MM.1S (cell line): ENCODE data around the gene MYLK4.

Experiments
- DNase-seq: peaks from one replicate; pipeline ENCODE4 v3.0.0-alpha.2; 2015
- H2AFZ ChIP-seq: fragments of 300-600 bp; sonication (generic); 2 replicates; pipeline ENCODE4 v1.6.0; 2016; ENCODE audit warnings: antibody characterized with exemption, low read length
- H3F3A ChIP-seq: fragments of 300-600 bp; sonication (generic); 2 replicates; pipeline ENCODE4 v1.6.1; 2016; ENCODE audit warnings: mild to moderate bottlenecking, antibody characterized with exemption, low read length, moderate library complexity, mixed read lengths; ENCODE audit not compliant: insufficient read depth
- H3K27ac ChIP-seq: fragments of 300-600 bp; sonication (generic); 2 replicates; pipeline ENCODE4 v1.5.1; 2016; ENCODE audit warnings: mild to moderate bottlenecking, low read length
- H3K27me3 ChIP-seq: fragments of 300-600 bp; sonication (generic); replicated peaks from 2 replicates; pipeline ENCODE4 v1.6.0; 2016; ENCODE audit warnings: low read length; ENCODE audit not compliant: insufficient read depth
- H3K36me3 ChIP-seq: fragments of 300-600 bp; sonication (generic); replicated peaks from 2 replicates; pipeline ENCODE4 v1.6.1; 2016; ENCODE audit warnings: mild to moderate bottlenecking, low read length, mixed read lengths; ENCODE audit not compliant: insufficient read depth
- H3K4me1 ChIP-seq: fragments of 300-600 bp; sonication (generic); 2 replicates; pipeline ENCODE4 v1.6.1; 2016; ENCODE audit warnings: low read length, mixed read lengths
- H3K4me2 ChIP-seq: fragments of 300-600 bp; sonication (generic); 2 replicates; pipeline ENCODE4 v1.6.0; 2016; ENCODE audit warnings: low read depth, low read length
- H3K4me3 ChIP-seq: fragments of 300-600 bp; sonication (generic); 2 replicates; pipeline ENCODE4 v1.5.1; 2016; ENCODE audit warnings: low read length, mixed read lengths
- H3K79me2 ChIP-seq: fragments of 300-600 bp; sonication (generic); 2 replicates; pipeline ENCODE4 v1.6.1; 2016; ENCODE audit warnings: mixed run types, low read length, mixed read lengths
- H3K9ac ChIP-seq: fragments of 300-600 bp; sonication (generic); 2 replicates; pipeline ENCODE4 v1.6.1; 2016; ENCODE audit warnings: low read length, mixed read lengths
- H3K9me2 ChIP-seq: fragments of 300-600 bp; sonication (generic); replicated peaks from 2 replicates; pipeline ENCODE4 v1.6.1; 2016; ENCODE audit warnings: mild to moderate bottlenecking, low read length, mixed read lengths; ENCODE audit not compliant: insufficient read depth
- H3K9me3 ChIP-seq: fragments of 300-600 bp; sonication (generic); replicated peaks from 2 replicates; pipeline ENCODE4 v1.6.1; 2016; ENCODE audit warnings: mild to moderate bottlenecking, low read length, mixed read lengths; ENCODE audit not compliant: insufficient read depth
- H4K20me1 ChIP-seq: fragments of 300-600 bp; sonication (generic); 2 replicates; pipeline ENCODE4 v1.6.1; 2016; ENCODE audit warnings: mild to moderate bottlenecking, low read length, moderate library complexity, mixed read lengths; ENCODE audit not compliant: insufficient read depth
- EZH2 ChIP-seq: fragments of 300-600 bp; sonication (generic); optimal IDR thresholded peaks from 2 replicates; pipeline ENCODE3; 2017; ENCODE audit warnings: low read depth, mild to moderate bottlenecking, antibody characterized with exemption, low read length, mixed read lengths
- EZH2phosphoT487 ChIP-seq: fragments of 300-600 bp; sonication (generic); IDR thresholded peaks from 2 replicates; pipeline ENCODE4 v1.6.1; 2018; ENCODE audit warnings: antibody characterized with exemption, low read length
- TF ChIP-seq, protein P1 (sequence below): fragments of 300-600 bp; sonication (generic); IDR thresholded peaks from 2 replicates; pipeline ENCODE4 v1.5.1; 2016; ENCODE audit warnings: antibody characterized with exemption, low read length, mixed read lengths

The MYLK4 gene

DNA sequence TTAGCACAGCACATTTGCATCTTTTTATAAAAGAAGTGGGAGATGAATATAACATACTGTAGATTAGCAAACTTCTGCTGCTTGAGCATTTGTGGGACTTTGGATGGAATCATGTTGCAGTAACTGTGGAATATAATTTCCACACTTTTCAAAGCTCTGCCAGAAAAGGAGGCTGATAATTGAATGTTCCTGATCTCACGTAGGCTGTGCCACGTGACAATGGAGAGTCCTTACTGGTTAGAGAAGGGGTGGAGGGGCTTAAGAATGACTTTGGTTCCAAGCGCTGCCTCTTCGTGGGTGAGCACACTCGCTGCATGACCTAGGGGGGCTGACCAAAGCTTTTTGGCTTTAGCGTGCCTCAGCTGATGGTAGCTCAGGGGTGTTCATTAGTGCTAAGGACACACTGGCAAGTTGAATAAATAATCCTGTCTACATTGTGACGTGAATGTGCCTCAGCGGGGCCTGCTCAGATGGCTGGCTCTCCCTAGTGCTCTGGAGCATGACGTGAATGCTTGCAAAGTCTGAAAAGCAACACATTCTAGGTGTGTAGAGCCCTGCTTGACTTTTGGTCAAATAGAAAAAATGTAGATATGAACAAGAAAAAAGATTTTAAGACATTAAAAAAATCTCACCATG lies 29.5 kb upstream of the MYLK4 start:
- Histone ChIP-seq H2AFZ (no peak overlapping the region), H4K20me1 (no peaks in the 10 kb centered on the region), H3K79me2 (peaks cover 54% of the 10 kb centered on the region), H3K27me3 (no peaks in the 10 kb centered on the region), H3K9me2 (no peaks in the 10 kb centered on the region), H3K4me3 (no peak overlapping the region), H3K27ac (no peak overlapping the region), H3K9ac (no peak overlapping the region), H3K4me2 (no peak overlapping the region), H3K36me3 (no peaks in the 10 kb centered on the region), H3F3A (no peaks in the 10 kb centered on the region), H3K9me3 (no peaks in the 10 kb centered on the region), H3K4me1 (no peaks in the 10 kb centered on the region)
- no peak for DNase-seq
- no peak for TF ChIP-seq EZH2
- TF ChIP-seq, protein P1, sequence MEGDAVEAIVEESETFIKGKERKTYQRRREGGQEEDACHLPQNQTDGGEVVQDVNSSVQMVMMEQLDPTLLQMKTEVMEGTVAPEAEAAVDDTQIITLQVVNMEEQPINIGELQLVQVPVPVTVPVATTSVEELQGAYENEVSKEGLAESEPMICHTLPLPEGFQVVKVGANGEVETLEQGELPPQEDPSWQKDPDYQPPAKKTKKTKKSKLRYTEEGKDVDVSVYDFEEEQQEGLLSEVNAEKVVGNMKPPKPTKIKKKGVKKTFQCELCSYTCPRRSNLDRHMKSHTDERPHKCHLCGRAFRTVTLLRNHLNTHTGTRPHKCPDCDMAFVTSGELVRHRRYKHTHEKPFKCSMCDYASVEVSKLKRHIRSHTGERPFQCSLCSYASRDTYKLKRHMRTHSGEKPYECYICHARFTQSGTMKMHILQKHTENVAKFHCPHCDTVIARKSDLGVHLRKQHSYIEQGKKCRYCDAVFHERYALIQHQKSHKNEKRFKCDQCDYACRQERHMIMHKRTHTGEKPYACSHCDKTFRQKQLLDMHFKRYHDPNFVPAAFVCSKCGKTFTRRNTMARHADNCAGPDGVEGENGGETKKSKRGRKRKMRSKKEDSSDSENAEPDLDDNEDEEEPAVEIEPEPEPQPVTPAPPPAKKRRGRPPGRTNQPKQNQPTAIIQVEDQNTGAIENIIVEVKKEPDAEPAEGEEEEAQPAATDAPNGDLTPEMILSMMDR, result no peak
- TF ChIP-seq EZH2phosphoT487, result no peak

DNA sequence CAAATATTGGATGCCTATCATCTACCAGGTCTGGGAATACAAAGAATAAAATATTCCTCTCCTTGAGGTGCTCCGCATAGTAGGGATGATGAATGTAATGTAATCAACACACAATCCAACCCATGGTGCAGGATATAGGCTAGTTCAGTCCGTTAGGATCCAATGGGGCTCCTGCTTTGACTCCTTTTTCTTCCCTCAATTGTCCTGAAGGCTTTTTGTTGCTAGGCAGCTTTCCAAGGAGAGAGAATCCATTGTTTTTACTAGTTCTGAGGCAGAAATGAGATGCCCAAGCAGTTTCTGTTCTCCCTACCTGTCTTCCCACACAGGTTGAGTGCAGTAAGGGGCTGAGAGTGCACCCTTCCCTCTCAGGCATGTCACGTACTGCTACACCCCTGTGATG lies 26.5 kb upstream of the MYLK4 start:
- no peak for TF ChIP-seq EZH2
- TF ChIP-seq EZH2phosphoT487, result no peak
- TF ChIP-seq, protein P1, result no peak
- Histone ChIP-seq H4K20me1 (no peaks in the 10 kb centered on the region), H3K27me3 (no peaks in the 10 kb centered on the region), H2AFZ (no peak overlapping the region), H3K9me2 (no peaks in the 10 kb centered on the region), H3K4me3 (no peak overlapping the region), H3K4me2 (no peak overlapping the region), H3K79me2 (peaks cover 82% of the 10 kb centered on the region), H3K9me3 (no peaks in the 10 kb centered on the region), H3K9ac (no peak overlapping the region), H3K36me3 (no peaks in the 10 kb centered on the region; the same call in 1 of the 2 replicates), H3K4me1 (no peaks in the 10 kb centered on the region), H3K27ac (no peak overlapping the region), H3F3A (no peaks in the 10 kb centered on the region)
- DNase-seq, result no peak

DNA sequence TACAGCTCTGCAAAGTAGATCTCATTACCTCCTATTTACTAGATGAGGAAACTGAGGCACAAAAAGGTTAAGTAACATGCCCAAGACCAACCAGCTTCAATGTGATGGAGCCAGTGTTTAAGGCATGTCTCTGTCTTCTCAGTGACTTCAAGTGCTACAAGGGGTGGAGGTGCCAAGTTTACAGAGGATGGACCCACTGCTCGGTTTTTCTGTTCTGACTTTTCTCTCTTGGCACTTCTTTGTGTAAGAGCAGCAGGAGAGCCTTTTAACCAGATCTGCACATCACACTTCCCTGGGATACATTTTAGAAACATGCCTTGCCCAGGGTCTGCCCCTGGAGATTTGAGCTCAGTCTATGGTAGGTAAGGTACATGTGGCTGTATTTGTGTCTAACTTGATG lies 24.3 kb upstream of the MYLK4 start:
- Histone ChIP-seq H3K9ac (no peak overlapping the region), H4K20me1 (no peaks in the 10 kb centered on the region), H3K9me3 (no peaks in the 10 kb centered on the region), H3K27ac (no peak overlapping the region), H3F3A (no peaks in the 10 kb centered on the region), H3K4me1 (no peaks in the 10 kb centered on the region), H3K27me3 (no peaks in the 10 kb centered on the region), H3K36me3 (peaks cover 4% of the 10 kb centered on the region), H3K79me2 (peaks cover 91% of the 10 kb centered on the region), H2AFZ (no peak overlapping the region), H3K4me2 (no peak overlapping the region), H3K4me3 (no peak overlapping the region), H3K9me2 (no peaks in the 10 kb centered on the region)
- DNase-seq, result no peak
- TF ChIP-seq EZH2, result no peak
- no peak for TF ChIP-seq EZH2phosphoT487
- TF ChIP-seq, protein P1, result no peak
